GM10248 (cell line): ENCODE results near the gene MEIOB.

ENCODE experiments used
- CTCF ChIA-PET: fragments of 300-600 bp; sonication (Branson Sonifier 250); formaldehyde crosslinking; extraction: SDS; loops from one replicate; lab custom pipeline; 2021; ENCODE audit warnings: antibody characterized with exemption; lab: Yijun Ruan, JAX
- POLR2A ChIA-PET: fragments of 350-650 bp; sonication (Branson Sonifier 250); formaldehyde crosslinking; extraction: SDS; loops from one replicate; lab custom pipeline; 2020; ENCODE audit warnings: antibody characterized with exemption; lab: Yijun Ruan, JAX
- DNase-seq: peaks from one replicate; pipeline ENCODE4 v3.0.0; 2012; ENCODE audit errors: extremely low spot score
- CTCF ChIP-seq: IDR thresholded peaks from 2 replicates; pipeline ENCODE4 v1.5.1; 2012; ENCODE audit warnings: mild to moderate bottlenecking, low read depth; ENCODE audit errors: extremely low read depth, missing control alignments, control extremely low read depth

The MEIOB gene

GRCh38 chr16:1794221-1794871 lies 77.6 kb downstream of the MEIOB start:
- no peak for TF ChIP-seq CTCF
- ChIA-PET POLR2A (no interaction called here), CTCF (no interaction called here)
- no peak for DNase-seq

- CTCF ChIA-PET, result interaction anchor here (1.4 kb wide), 1 partner anchor 12 kb away, joined by 5 read pairs; the partner anchor contains the start of genes NUBP2 and SPSB3
- POLR2A ChIA-PET, result no interaction called here
- no peak for TF ChIP-seq CTCF
- DNase-seq, result no peak
Measured at GRCh38 chr16:1793578-1794220, 78.3 kb downstream of the MEIOB start, which contains the start of gene IGFALS. TSS of gene IGFALS (minus strand) at chr16:1793705. CDS start at chr16:1793652, 53 bp downstream.

- no peak for DNase-seq
- POLR2A ChIA-PET, result no interaction called here
- TF ChIP-seq CTCF, result no peak
- CTCF ChIA-PET, result interaction anchor here (1.4 to 1.7 kb wide), 3 partner anchors 9 to 136 kb away, joined by 4 to 5 read pairs (median 5); partner anchors contain the start of genes NUBP2 and SPSB3
Measured at GRCh38 chr16:1792836-1793577, 79.0 kb downstream of the MEIOB start.

- ChIA-PET POLR2A (interaction anchor here (0.7 kb wide), 1 partner anchor 655 kb away, joined by 3 read pairs; no protein-coding TSS in a partner anchor), CTCF (interaction anchor here (0.9 to 1.7 kb wide), 4 partner anchors 9 to 137 kb away, joined by 3 to 5 read pairs (median 4); partner anchors contain the start of genes NUBP2 and SPSB3)
- no peak for TF ChIP-seq CTCF
- DNase-seq, result no peak
Measured at GRCh38 chr16:1791943-1792812, 79.8 kb downstream of the MEIOB start.

- ChIA-PET POLR2A (interaction anchor here (0.7 to 1.3 kb wide), 2 partner anchors 9 to 654 kb away, joined by 3 to 5 read pairs; partner anchors contain the start of genes NUBP2 and SPSB3), CTCF (interaction anchor here (0.9 to 1.7 kb wide), 2 partner anchors 9 to 11 kb away, joined by 3 to 5 read pairs; partner anchors contain the start of genes NUBP2 and SPSB3)
- no peak for DNase-seq
- TF ChIP-seq CTCF, result no peak
Measured at GRCh38 chr16:1791256-1791942, 80.6 kb downstream of the MEIOB start.
